GM23338 (cell line): Measurements from ENCODE around the gene CAPN9.

Source experiments
- CTCF ChIP-seq, 2 experiments: fragments of 200-600 bp in 1 of 2; sonication (generic) in 1 of 2; conservative IDR thresholded peaks; 2 replicates each; pipeline versions ENCODE4 v1.5.1 to v1.6.1; 2016 to 2017; ENCODE audit warnings: antibody characterized with exemption in 2 of 2, low read depth in 2 of 2, mild to moderate bottlenecking in 2 of 2, moderate library complexity in 1 of 2
- POLR2AphosphoS5 ChIP-seq: IDR thresholded peaks from 2 replicates; pipeline ENCODE4 v1.6.1; 2016; ENCODE audit warnings: antibody characterized with exemption, low read depth
- REST ChIP-seq: IDR thresholded peaks from one replicate; pipeline ENCODE4 v1.6.1; 2018; ENCODE audit warnings: antibody characterized with exemption; ENCODE audit not compliant: unreplicated experiment

- TF ChIP-seq REST (no peak), CTCF (conservative IDR thresholded peaks at IDR 0.05; ENCODE audit: low read depth in 2 of 2) (no peak), POLR2AphosphoS5 (no peak)
These were observed 95.6 kb downstream of the CAPN9 start for GRCh38 chr1:230842801-230843200.
